HT1080 (cell line): ENCODE measurements around the gene LILRA6. TPM values are rescaled to one million over a fixed set of nuclear protein-coding genes. Genes with fewer than 3 reads are reported as not detected.
A peak's percentile ranks its signal among the peaks of the same experiment; 100 is the strongest.
"Not testable (repeated sequence)": the region's sequence is repeated elsewhere in the genome, so short reads cannot be mapped to it uniquely, and the experiment has no call there.

Experiments used
- DNase-seq: peaks from one replicate; pipeline ENCODE4 v3.0.0-alpha.2; 2015; ENCODE audit warnings: low read depth
- polyA plus RNA-seq, 2 experiments: library from polyadenylated mRNA; depleted of rRNA; stranded (reverse); fragments of >200 nt; gene quantifications; 2 replicates each; pipeline ENCODE4 v1.2.3, GENCODE V29; 2015
- total RNA-seq: library from RNA; depleted of rRNA; stranded (reverse); fragments of >200 nt; shearing (Covaris generic); gene quantifications from 2 replicates; pipeline ENCODE4 v1.2.3, GENCODE V29; 2014; rRNA removed

The LILRA6 gene
- not detected in 2 replicates for total RNA-seq
- polyA plus RNA-seq (2015; cell fraction: cytosol; rRNA removed) = not detected in 2 replicates
- polyA plus RNA-seq (2015; cell fraction: nucleus; rRNA removed) = not detected in 2 replicates

GRCh38 chr19:54242646-54243045, at the start of gene LILRA6:
Gene LILRA6 (minus strand): TSS chr19:54242790.
- DNase-seq = not testable (repeated sequence)

- not testable (repeated sequence) for DNase-seq
These were observed 46.6 kb upstream of the LILRA6 start for GRCh38 chr19:54289160-54289559.

DNA sequence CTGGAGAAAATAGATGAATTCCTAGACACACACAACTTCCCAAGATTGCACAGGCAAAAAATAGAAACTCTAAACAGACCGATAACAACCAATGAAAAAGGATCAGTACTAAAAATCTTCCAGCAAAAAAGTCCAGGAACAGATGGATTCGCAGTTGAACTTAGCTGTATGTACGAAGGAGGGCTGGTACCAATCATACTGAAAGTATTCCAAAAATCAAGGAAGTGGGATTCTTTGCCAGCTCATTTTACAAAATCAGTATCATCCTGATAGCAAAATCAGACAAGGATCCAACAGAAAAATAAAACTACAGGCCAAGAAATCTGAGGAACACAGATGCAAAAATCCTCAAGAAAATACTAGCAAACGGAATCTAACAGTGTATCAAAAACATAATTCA, 44.9 kb upstream of the LILRA6 start:
- DNase-seq = peak; percentile 24

DNA sequence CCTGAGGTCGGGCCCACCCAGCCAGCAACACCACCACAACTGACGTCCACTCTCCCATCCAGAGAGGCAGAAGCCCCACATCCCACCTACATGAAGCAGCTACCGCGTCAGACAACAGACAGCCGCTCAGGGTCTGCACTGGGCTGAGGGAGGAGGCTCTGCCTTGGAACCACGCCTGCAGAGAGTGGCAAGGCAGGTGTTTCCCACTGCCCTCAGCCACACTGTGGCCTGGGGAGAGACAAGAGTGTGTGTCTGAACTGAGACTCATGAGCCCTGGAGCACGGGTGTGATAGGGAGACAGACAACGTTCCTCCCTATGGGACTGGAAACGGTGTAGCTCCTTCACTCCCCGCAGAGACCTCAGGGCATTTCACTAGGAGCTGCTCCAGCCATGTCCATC, 43.7 kb upstream of the LILRA6 start:
- not testable (repeated sequence) for DNase-seq

GRCh38 chr19:54285427-54286056, 43.0 kb upstream of the LILRA6 start:
- not testable (repeated sequence) for DNase-seq

GRCh38 chr19:54282686-54283470, 40.3 kb upstream of the LILRA6 start:
- DNase-seq = no peak

DNA sequence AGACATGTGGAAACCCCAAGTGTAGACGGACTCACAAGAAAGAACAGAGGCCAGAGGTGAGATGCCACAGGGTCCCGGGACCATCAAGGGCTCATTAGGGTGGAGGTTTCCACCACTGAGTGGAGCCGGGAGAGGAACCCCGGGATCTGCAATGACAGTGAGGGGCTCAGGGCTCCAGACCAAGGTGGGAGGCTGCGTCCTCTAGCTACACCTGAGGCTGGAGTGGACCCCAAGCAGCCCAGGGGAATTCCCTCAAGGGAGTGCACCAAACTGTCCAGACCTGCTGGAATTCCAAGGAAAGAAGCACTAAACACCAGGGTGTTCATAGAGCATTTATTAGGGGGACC, 39.1 kb upstream of the LILRA6 start:
- not testable (repeated sequence) for DNase-seq

GRCh38 chr19:54281007-54281728, 38.6 kb upstream of the LILRA6 start, which contains the start of gene LILRB2:
Gene LILRB2 (minus strand): TSS chr19:54281110. CDS start chr19:54280496, 614 bp downstream.
- DNase-seq = no peak

DNA sequence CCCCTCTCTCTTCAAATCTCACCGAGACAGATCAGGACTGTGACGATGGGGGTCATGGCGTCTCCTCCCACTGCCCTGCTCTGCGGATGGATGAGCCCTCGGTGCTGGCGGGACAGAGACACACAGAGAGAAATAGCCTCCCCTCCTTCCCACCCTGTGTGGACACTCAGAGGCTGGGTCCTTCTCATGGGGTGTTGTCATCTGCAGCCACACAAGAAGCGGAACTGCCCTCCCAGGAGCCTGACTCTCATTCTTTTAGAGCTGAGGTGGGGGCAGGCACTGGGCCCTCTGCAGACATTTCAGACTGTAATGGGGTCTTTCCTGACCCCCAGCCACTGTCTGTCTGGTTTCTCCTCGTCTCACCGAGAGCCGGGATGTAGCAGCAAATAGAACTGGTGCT, 37.9 kb upstream of the LILRA6 start:
- not testable (repeated sequence) for DNase-seq

- DNase-seq = not testable (repeated sequence)
These were observed 37.4 kb upstream of the LILRA6 start for GRCh38 chr19:54280025-54280424.

DNA sequence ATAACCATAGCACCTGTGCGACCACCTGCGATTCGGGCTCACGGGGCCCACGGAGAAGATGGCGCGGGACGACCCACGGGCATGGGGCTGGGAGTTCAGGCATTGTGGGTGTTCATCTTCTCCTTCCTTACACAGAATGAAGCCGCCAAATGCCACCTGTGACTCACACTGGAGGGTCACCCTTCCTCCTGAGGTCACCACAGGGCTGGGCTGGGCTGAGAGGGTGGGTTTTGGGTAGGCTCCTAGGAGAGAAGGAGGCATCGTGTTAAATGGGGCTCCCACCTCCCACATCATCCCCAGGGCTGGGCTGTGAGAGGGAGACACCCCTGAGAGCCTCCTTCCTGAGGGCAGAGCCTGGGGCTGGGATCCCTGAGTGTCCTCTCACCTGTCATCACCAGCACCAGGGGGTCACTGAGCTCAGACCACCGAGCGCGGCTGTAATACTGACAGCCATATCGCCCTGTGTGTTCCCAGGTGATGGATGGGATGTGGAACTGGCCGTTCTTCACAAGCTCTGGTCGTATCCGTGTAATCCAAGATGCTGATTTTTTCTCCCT, 36.9 kb upstream of the LILRA6 start:
- no peak for DNase-seq

- DNase-seq = not testable (repeated sequence)
These were observed 36.1 kb upstream of the LILRA6 start for GRCh38 chr19:54278571-54279195.

DNA sequence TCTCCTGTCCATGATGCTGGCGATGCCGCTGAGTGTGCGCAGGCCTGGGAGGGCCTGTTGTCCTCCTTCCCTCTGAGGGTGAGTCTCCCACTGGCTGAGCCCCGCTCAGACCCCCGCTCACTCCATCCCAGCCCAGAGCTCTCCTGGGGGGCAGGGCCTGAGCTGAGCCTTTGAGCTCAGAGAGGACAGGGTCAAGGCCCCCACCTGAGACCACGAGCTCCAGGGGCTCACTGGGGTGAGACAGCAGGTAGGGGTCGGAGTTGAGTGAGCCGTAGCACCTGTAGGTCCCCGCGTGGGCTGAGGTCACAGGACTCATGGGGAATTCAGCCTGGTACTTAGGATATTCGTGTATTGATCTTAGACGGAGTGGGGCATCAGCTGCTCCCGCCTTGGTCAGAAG, 35.5 kb upstream of the LILRA6 start:
- not testable (repeated sequence) for DNase-seq

DNA sequence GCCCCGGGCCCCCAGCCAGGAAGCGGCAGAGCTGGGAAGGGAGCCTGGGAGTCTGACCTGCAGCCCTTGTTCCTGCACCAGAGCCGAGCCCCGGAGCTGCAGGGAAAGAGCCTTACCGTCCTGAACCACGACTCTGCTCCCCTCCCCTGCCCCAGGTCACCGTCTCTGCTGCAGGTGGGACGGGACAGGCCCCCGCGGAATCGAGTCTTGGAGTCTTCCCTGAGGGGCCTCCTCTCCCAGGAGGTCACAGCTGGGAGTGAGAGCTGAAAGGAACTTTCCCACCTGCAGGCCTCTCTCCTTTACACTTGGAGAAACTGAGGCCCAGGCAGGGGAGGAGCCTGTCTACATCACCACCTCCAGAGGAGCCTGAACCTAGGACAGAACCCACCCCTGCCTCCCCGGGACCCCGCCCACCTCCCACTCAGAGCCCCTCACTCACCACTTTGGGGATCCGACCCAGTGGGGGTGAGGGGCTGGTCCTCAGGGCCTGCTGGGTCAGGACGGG, 34.6 kb upstream of the LILRA6 start:
- DNase-seq = not testable (repeated sequence)

DNA sequence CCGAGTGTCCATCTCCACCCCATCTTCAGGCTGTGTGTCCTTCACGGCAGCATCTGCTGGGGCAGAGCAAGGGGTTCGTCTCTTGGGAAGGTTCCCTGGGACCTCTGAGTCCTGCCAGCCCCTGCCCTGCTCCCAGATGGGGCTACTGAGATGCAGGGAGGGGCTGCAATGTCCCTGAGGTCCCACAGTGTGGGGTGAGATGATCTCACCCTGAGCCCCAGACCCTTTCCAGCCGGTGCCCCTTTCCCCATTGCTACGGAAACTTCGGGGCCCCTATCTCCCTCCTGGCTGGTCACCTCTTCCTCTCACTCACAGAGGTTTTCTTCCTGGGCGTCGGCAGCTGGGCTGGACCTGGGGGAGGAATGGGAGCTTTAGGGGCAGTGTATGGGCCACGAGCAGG, 33.4 kb upstream of the LILRA6 start:
- no peak for DNase-seq

DNA sequence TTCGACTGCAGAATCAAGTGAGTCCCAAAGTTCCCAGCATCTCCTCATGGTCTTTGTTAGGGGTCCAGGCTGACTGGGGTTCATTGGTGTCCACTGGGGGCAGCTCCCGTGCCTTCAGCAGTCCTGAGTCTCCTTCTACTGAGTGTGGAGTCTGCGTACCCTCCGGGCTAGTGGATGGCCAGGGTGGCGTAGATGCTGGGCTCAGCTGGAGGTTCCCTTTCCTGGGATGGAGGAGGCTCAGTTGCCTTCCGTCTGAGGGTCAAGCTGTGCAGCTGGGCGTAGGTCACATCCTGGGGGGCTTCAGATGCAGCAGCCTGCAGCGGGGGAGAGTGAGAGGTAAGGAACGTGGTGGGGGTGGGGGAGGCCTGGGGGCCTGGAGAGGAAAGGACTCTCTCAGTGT, 31.9 kb upstream of the LILRA6 start:
- not testable (repeated sequence) for DNase-seq

DNA sequence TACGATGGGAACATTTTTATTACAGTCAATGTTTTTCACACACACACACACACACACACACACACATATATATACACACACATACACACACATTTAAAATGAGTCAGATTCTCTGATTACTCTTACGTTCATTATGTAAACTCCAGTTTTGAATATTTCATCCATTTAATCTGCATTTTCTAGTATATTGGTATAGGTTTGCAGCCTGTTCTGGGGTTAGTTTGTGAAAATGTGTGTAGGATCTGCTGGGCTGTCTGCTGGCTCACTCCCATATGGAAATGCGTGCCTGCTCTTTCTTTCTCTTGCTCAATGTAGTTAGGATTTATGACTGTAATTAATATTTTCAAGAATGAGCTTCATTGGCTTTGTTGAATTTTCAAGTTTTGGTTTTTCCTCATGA, 31.2 kb upstream of the LILRA6 start:
- DNase-seq = no peak

DNA sequence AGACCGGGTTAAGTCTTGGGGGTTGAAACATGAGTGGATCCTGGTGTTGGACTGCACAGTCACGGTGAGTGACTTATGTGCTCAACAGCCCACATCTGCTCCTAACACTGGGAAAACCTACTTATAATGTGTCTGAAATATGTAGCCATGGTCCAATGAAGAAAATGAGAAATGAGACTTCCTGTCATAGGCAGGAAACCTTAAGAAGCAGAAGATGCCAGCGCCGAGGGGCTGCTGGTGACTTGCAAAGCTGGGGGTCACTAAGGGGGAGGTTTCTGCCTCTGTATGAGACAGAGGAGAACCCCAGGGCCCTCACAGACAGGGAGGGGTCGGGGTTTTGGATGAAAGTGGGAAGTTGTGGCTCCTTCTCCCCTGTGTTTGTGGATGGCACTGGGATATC, 29.6 kb upstream of the LILRA6 start:
- DNase-seq = not testable (repeated sequence)

DNA sequence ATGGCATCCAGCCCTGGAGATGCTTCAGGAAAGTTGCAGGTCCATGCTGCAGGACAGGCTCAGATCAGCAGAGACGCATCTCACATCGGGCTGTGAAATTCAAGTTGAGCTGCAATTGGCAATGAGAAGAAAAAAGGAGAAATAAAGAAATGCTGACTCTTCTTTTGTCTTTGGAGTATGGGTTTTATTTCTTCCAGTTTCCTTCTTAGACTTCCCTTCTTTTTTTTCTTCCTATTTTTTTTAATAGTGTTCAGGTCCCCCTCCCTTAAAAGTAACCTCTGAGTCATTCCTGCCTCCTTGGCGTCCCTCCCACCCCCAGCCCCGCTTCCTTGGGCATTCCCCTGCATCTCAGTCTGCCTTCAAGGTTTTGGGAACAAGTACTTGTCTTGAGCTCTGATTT, 29.0 kb upstream of the LILRA6 start:
- DNase-seq = not testable (repeated sequence)

GRCh38 chr19:54271106-54271505, 28.5 kb upstream of the LILRA6 start:
- DNase-seq = no peak

DNA sequence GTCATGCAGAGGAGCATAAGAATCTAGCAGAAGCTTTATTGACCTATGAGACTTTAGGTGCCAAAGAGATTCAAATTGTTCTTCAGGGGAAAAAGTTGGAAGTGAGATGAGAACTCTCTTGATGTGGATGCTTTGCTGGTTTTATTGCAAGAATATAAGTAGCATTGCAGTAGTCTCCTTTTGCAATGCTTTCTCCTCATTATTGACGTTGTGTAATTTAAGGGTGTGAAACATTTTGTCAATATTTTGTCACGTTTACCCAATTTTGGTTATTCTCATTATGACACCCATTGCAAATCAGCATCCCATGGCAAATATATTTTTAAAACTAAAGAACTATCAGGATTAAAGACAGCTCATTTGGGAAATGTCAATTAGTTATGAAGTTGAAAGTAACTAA, 26.3 kb upstream of the LILRA6 start:
- DNase-seq = no peak
